ENCODE results near the gene PPP1R18. TPM values are rescaled to one million over a fixed set of nuclear protein-coding genes. Genes with fewer than 3 reads are reported as not detected.

PPP1R18 gene
- total and polyA plus RNA-seq, 9 of the 15 experiments (the other 6 are each of a cell fraction or from before 2014, with no cell fraction given), result 12.0 to 99.2 (median 42.6) TPM

DNA sequence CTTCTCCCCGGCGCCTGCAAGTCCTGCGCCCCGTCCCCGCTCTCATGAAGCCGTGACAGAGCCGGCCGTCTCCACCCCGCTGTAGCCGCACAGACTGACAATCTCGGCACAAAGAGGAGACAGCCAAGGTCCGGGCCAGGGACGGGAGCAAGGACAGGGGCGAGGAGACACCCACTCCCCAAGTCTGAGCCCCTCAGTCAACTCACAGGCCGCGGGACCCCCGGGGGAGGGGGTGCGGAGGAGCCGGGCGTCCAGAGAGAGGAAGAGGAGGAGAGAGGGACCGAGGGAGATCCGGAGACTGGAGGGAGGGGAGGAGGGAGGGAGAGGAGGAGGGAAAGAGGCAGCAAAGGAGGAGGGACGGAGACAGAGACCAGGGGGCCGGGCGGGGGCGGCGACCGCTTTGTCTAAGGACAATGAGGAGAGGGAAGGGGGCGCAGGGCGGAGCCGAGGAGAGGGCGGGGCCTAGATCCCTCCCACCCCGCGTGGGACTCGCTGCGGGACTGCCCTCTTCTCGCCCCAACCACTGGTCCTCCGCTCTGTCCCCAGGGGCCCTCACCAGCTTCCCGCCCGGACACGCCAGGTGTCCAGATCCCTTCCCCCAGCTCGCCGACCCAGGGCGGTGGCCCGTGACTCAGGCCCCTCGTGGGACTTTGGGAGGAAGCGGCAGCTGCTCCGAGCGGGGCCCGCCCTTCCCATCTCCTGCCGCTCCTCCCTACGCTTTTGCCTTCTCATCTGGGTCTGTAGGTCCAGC, 638 bp upstream of the PPP1R18 start (continued):
- no peak for TF ChIP-seq ZNF699 (CRISPR knock-in tag; IDR thresholded peaks at IDR 0.05; ENCODE audit: insufficient replicate concordance)
- no peak for TF ChIP-seq ZNF551 (CRISPR knock-in tag; IDR thresholded peaks at IDR 0.05)
- TF ChIP-seq ZFP1 (CRISPR knock-in tag; IDR thresholded peaks at IDR 0.05), result no peak
- TF ChIP-seq, protein P1, sequence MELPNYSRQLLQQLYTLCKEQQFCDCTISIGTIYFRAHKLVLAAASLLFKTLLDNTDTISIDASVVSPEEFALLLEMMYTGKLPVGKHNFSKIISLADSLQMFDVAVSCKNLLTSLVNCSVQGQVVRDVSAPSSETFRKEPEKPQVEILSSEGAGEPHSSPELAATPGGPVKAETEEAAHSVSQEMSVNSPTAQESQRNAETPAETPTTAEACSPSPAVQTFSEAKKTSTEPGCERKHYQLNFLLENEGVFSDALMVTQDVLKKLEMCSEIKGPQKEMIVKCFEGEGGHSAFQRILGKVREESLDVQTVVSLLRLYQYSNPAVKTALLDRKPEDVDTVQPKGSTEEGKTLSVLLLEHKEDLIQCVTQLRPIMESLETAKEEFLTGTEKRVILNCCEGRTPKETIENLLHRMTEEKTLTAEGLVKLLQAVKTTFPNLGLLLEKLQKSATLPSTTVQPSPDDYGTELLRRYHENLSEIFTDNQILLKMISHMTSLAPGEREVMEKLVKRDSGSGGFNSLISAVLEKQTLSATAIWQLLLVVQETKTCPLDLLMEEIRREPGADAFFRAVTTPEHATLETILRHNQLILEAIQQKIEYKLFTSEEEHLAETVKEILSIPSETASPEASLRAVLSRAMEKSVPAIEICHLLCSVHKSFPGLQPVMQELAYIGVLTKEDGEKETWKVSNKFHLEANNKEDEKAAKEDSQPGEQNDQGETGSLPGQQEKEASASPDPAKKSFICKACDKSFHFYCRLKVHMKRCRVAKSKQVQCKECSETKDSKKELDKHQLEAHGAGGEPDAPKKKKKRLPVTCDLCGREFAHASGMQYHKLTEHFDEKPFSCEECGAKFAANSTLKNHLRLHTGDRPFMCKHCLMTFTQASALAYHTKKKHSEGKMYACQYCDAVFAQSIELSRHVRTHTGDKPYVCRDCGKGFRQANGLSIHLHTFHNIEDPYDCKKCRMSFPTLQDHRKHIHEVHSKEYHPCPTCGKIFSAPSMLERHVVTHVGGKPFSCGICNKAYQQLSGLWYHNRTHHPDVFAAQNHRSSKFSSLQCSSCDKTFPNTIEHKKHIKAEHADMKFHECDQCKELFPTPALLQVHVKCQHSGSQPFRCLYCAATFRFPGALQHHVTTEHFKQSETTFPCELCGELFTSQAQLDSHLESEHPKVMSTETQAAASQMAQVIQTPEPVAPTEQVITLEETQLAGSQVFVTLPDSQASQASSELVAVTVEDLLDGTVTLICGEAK (IDR thresholded peaks at IDR 0.05), result peak; percentile 62
- TF ChIP-seq, protein P1 (CRISPR knock-in tag; IDR thresholded peaks at IDR 0.05), result no peak
- peak in 1 of 2 experiments; percentile 95; a peak in 3 of 4 replicates for TF ChIP-seq HDAC1 (IDR thresholded peaks at IDR 0.05)
- TF ChIP-seq DDX20 (tag; IDR thresholded peaks at IDR 0.05; ENCODE audit: low read depth), result no peak
- TF ChIP-seq ZNF282 (CRISPR knock-in tag; IDR thresholded peaks at IDR 0.05), result no peak; the same call in 1 of the 2 replicates
- 0 out of 2 replicates have a peak, but pooled peaks have one; percentile 40 for TF ChIP-seq MEF2D (tag; conservative IDR thresholded peaks at IDR 0.05; ENCODE audit: low read depth)
- no peak for TF ChIP-seq MED1 (CRISPR knock-in tag; IDR thresholded peaks at IDR 0.05; ENCODE audit: borderline replicate concordance)
- peak; percentile 57 for TF ChIP-seq ETV1 (tag; conservative IDR thresholded peaks at IDR 0.05; ENCODE audit: low read depth)
- TF ChIP-seq BMI1 (IDR thresholded peaks at IDR 0.05; ENCODE audit: low read length), result no peak
- TF ChIP-seq POLR2AphosphoS2 (IDR thresholded peaks at IDR 0.05; ENCODE audit: low read length), result 0 out of 2 replicates have a peak, but pooled peaks have one; percentile 29
- TF ChIP-seq, protein P2, sequence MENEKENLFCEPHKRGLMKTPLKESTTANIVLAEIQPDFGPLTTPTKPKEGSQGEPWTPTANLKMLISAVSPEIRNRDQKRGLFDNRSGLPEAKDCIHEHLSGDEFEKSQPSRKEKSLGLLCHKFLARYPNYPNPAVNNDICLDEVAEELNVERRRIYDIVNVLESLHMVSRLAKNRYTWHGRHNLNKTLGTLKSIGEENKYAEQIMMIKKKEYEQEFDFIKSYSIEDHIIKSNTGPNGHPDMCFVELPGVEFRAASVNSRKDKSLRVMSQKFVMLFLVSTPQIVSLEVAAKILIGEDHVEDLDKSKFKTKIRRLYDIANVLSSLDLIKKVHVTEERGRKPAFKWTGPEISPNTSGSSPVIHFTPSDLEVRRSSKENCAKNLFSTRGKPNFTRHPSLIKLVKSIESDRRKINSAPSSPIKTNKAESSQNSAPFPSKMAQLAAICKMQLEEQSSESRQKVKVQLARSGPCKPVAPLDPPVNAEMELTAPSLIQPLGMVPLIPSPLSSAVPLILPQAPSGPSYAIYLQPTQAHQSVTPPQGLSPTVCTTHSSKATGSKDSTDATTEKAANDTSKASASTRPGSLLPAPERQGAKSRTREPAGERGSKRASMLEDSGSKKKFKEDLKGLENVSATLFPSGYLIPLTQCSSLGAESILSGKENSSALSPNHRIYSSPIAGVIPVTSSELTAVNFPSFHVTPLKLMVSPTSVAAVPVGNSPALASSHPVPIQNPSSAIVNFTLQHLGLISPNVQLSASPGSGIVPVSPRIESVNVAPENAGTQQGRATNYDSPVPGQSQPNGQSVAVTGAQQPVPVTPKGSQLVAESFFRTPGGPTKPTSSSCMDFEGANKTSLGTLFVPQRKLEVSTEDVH (IDR thresholded peaks at IDR 0.05; ENCODE audit: low read depth, partially characterized antibody), result peak; percentile 56
- no peak for TF ChIP-seq ZBTB8A (IDR thresholded peaks at IDR 0.05; ENCODE audit: partially characterized antibody)
- peak; percentile 57 for TF ChIP-seq GABPA (tag; conservative IDR thresholded peaks at IDR 0.05; ENCODE audit: low read depth)
- TF ChIP-seq ZNF212 (CRISPR knock-in tag; IDR thresholded peaks at IDR 0.05), result no peak
